ENCODE results near the gene CNIH3. TPM values are rescaled to one million over a fixed set of nuclear protein-coding genes. Genes with fewer than 3 reads are reported as not detected.

CNIH3 gene
- total and polyA plus RNA-seq, 2 donors (not counting 1 experiment from before 2014, with no cell fraction given): 0.72 to 1.8 TPM

DNA sequence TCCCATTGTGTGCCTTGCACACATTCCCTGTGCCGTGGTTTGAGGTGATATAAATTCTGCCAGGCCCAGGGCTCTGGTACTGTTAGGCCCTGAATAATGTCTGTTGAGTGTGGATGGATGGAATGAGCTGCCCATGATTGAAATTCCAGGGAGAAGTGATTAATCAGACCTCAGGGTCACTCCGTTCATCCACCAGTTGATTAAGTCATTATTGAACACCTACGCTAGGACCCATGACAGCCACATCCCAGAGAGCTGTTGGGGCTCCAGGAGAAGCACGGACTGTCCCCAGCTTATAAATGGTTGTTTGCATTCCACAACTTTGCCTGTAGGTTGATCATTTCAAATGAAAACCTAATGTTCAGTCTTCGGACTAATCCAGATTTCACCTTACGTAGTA is 98.4 kb downstream of the CNIH3 start:
- Histone ChIP-seq H3K27ac (ENCODE audit: low read length in 2 of 2) (no peak overlapping the region), H3K9me3 (ENCODE audit: control extremely low read depth in 1 of 3, control insufficient read depth in 2 of 3, insufficient read depth in 1 of 3, low read length in 2 of 3) (no peaks in the 10 kb centered on the region), H3K4me1 (ENCODE audit: control insufficient read depth in 2 of 2, insufficient read depth in 2 of 2, low read length in 2 of 2) (no peaks in the 10 kb centered on the region), H3K27me3 (replicated peaks in 1 of 4; ENCODE audit: control extremely low read depth in 1 of 4, control insufficient read depth in 3 of 4, insufficient read depth in 4 of 4, low read length in 3 of 4) (no peaks in the 10 kb centered on the region), H2AFZ (ENCODE audit: insufficient read depth, low read depth, low read length, poor library complexity, severe bottlenecking) (no peak overlapping the region), H3K79me2 (ENCODE audit: control insufficient read depth, insufficient read depth, low read length) (no peaks in the 10 kb centered on the region), H3K4me2 (replicated peaks; ENCODE audit: low read depth, low read length, poor library complexity, severe bottlenecking) (no peak overlapping the region), H3K4me3 (ENCODE audit: control extremely low read depth in 1 of 5, extremely low read depth in 1 of 5, insufficient read depth in 1 of 5, low read depth in 2 of 5, low read length in 4 of 5) (no peak overlapping the region), H4K20me1 (ENCODE audit: control insufficient read depth, insufficient read depth, low read length, poor library complexity, severe bottlenecking) (no peaks in the 10 kb centered on the region), H3K9ac (ENCODE audit: low read length) (no peak overlapping the region), H3K36me3 (replicated peaks in 1 of 2; ENCODE audit: control extremely low read depth in 1 of 2, control insufficient read depth in 1 of 2, extremely low read depth in 1 of 2, insufficient read depth in 2 of 2, low read length in 1 of 2) (no peaks in the 10 kb centered on the region)
- ATAC-seq (ENCODE audit: low read depth) (no peak), DNase-seq (no peak)
- no peak overlapping the region for H3K4me3 Mint-ChIP-seq
- H3K27ac Mint-ChIP-seq: no peak overlapping the region
- intact Hi-C loops (cut with micrococcal nuclease): no loop called here
- H3K9me3 Mint-ChIP-seq (ENCODE audit: insufficient read depth): no peaks in the 10 kb centered on the region
- POLR2A ChIA-PET: no interaction called here
- CTCF ChIA-PET: no interaction called here
- peaks cover 13% of the 10 kb centered on the region for H3K27me3 Mint-ChIP-seq
- no peaks in the 10 kb centered on the region for H3K4me1 Mint-ChIP-seq
- WGBS (ENCODE audit: insufficient coverage): 96% methylated on average over 4 of the region's 6 CpGs
- TF ChIP-seq, protein P1, sequence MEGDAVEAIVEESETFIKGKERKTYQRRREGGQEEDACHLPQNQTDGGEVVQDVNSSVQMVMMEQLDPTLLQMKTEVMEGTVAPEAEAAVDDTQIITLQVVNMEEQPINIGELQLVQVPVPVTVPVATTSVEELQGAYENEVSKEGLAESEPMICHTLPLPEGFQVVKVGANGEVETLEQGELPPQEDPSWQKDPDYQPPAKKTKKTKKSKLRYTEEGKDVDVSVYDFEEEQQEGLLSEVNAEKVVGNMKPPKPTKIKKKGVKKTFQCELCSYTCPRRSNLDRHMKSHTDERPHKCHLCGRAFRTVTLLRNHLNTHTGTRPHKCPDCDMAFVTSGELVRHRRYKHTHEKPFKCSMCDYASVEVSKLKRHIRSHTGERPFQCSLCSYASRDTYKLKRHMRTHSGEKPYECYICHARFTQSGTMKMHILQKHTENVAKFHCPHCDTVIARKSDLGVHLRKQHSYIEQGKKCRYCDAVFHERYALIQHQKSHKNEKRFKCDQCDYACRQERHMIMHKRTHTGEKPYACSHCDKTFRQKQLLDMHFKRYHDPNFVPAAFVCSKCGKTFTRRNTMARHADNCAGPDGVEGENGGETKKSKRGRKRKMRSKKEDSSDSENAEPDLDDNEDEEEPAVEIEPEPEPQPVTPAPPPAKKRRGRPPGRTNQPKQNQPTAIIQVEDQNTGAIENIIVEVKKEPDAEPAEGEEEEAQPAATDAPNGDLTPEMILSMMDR (IDR thresholded peaks at IDR 0.05): no peak
- TF ChIP-seq EZH2 (IDR thresholded peaks at IDR 0.05; ENCODE audit: borderline replicate concordance, insufficient read depth, low read depth, low read length, poor library complexity, severe bottlenecking): no peak

DNA sequence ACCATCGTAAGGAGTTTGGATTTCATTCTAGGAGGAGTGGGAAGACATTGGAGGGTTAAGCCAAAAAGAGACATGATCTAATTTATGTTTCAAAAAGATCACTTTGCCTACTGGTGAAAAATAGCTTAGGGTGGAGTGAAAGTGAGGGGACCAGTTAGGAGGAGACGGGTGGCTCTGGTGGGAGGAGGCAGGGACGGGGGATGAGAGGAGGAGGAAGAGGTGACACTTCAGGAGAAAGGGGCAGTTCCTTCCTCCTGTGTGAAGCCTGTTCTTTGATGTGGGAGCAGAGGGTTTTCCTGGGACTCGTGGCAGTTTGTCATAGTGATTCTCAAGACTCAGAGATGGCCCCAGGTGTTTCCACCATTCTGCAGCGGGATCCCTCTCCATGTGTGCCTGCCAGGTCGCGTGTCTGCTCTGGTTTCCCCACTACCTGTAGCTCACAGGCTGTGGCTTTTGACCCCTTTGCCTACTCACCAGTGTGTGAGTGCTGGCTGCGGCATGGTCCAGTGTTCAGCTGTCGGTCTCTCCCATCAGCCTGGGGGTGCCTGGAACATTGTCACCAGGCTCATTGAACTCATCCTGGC is 102.4 kb downstream of the CNIH3 start:
- CTCF ChIA-PET: no interaction called here

More for the DNA sequence above, 102.4 kb downstream of the CNIH3 start:
- no peaks in the 10 kb centered on the region for H3K79me2 ChIP-seq (ENCODE audit: control insufficient read depth, insufficient read depth, low read length)
- Mint-ChIP-seq H3K4me1 (no peaks in the 10 kb centered on the region), H3K27ac (no peak overlapping the region), H3K4me3 (no peak overlapping the region), H3K9me3 (ENCODE audit: insufficient read depth) (no peaks in the 10 kb centered on the region), H3K27me3 (peaks cover 13% of the 10 kb centered on the region)
- no peak overlapping the region for H3K27ac ChIP-seq (ENCODE audit: low read length in 2 of 2)
- H3K9me3 ChIP-seq (ENCODE audit: control extremely low read depth in 1 of 3, control insufficient read depth in 2 of 3, insufficient read depth in 1 of 3, low read length in 2 of 3): no peaks in the 10 kb centered on the region
- no peaks in the 10 kb centered on the region for H4K20me1 ChIP-seq (ENCODE audit: control insufficient read depth, insufficient read depth, low read length, poor library complexity, severe bottlenecking)
- H3K4me3 ChIP-seq (ENCODE audit: control extremely low read depth in 1 of 5, extremely low read depth in 1 of 5, insufficient read depth in 1 of 5, low read depth in 2 of 5, low read length in 4 of 5): no peak overlapping the region
- H3K9ac ChIP-seq (ENCODE audit: low read length): no peak overlapping the region
- H2AFZ ChIP-seq (ENCODE audit: insufficient read depth, low read depth, low read length, poor library complexity, severe bottlenecking): no peak overlapping the region
- no peaks in the 10 kb centered on the region for H3K27me3 ChIP-seq (replicated peaks in 1 of 4; ENCODE audit: control extremely low read depth in 1 of 4, control insufficient read depth in 3 of 4, insufficient read depth in 4 of 4, low read length in 3 of 4)
- WGBS (ENCODE audit: insufficient coverage): 57% methylated on average over 9 of the region's 9 CpGs
- no peak overlapping the region for H3K4me2 ChIP-seq (replicated peaks; ENCODE audit: low read depth, low read length, poor library complexity, severe bottlenecking)
- intact Hi-C loops (cut with micrococcal nuclease): no loop called here
- POLR2A ChIA-PET: no interaction called here
- no peak for ATAC-seq (ENCODE audit: low read depth)
- TF ChIP-seq, protein P1 (IDR thresholded peaks at IDR 0.05): no peak
- H3K4me1 ChIP-seq (ENCODE audit: control insufficient read depth in 2 of 2, insufficient read depth in 2 of 2, low read length in 2 of 2): no peaks in the 10 kb centered on the region
- DNase-seq: no peak
- no peaks in the 10 kb centered on the region for H3K36me3 ChIP-seq (replicated peaks in 1 of 2; ENCODE audit: control extremely low read depth in 1 of 2, control insufficient read depth in 1 of 2, extremely low read depth in 1 of 2, insufficient read depth in 2 of 2, low read length in 1 of 2)

Measured in B cell (primary cell).